Bone marrow (tissue), 2 donors: ENCODE data around the gene GDPGP1.
"Not testable (repeated sequence)": the region's sequence is repeated elsewhere in the genome, so short reads cannot be mapped to it uniquely, and the experiment has no call there.

ENCODE experiments used
- DNase-seq, 2 donors: peaks; one replicate each; lab custom pipeline; 2025; lab: John Stamatoyannopoulos, UW

The GDPGP1 gene

DNA sequence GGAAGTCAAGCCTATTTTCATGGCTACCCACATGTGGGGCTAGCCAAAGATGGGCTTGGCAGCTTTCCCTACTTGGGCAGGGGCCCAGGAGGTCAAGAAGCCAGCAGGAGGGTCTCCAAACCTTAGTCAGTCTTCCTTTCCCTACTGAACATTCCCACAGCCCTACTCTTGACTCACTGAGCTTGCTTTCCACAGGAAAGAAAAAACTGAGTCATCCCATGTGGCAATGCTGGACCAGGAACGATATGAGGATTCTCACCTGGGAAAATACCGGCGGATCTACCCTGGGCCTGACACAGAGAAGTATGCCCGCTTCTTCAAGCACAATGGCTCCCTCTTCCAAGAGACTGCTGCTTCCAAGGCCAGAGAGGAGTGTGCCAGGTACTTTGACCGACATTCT, 27.8 kb downstream of the GDPGP1 start:
- no peak for DNase-seq

GRCh38 chr15:90262426-90262825, 28.4 kb downstream of the GDPGP1 start:
- DNase-seq, result no peak

DNA sequence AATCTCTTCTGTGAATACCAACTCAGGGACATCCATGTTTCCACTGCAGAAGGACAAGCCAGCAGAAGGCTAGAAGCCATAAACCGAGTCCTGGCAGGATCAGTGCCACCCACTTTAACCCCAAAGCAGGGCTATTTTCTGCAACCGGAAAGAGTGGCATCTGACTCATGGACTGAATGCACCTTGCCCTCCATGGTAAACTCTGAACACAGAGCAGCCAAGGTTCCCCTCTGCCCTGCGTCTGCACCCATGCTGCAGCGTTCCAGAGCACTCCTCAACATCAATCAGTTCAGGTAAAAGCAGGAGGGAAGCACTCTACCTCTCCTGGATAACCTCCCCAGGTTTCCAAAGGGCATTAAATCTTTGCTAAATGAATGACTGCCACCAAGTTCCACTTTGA, 30.7 kb downstream of the GDPGP1 start:
- no peak for DNase-seq

GRCh38 chr15:90265271-90266060, 31.5 kb downstream of the GDPGP1 start, which contains the start of gene NGRN:
TSS of gene NGRN (plus strand) at chr15:90265672. CDS start at chr15:90265713, 41 bp downstream.
- peak; percentile 87 to 92 for DNase-seq

GRCh38 chr15:90266061-90266431, 32.0 kb downstream of the GDPGP1 start:
- DNase-seq, result no peak

GRCh38 chr15:90266485-90266884, 32.5 kb downstream of the GDPGP1 start:
- no peak for DNase-seq

DNA sequence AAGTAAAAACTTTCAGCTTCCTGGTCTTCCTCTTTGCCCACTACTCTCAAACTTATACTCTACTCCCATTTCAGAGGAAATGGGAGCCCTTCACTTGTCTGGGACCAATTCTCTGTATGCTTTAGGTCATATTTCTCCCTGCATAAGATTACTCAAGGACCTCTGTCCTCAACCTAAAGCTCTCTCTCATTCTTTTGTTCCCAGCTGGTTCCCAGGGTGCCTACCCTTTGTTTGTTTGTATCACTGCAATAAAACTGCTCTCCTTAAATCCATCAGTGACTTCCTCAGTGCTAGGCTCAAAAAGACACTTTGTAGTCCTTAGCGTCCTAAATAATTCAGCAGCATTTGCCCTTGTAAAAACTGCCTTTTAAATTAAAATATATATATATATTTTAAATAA, 34.4 kb downstream of the GDPGP1 start:
- DNase-seq, result no peak

DNA sequence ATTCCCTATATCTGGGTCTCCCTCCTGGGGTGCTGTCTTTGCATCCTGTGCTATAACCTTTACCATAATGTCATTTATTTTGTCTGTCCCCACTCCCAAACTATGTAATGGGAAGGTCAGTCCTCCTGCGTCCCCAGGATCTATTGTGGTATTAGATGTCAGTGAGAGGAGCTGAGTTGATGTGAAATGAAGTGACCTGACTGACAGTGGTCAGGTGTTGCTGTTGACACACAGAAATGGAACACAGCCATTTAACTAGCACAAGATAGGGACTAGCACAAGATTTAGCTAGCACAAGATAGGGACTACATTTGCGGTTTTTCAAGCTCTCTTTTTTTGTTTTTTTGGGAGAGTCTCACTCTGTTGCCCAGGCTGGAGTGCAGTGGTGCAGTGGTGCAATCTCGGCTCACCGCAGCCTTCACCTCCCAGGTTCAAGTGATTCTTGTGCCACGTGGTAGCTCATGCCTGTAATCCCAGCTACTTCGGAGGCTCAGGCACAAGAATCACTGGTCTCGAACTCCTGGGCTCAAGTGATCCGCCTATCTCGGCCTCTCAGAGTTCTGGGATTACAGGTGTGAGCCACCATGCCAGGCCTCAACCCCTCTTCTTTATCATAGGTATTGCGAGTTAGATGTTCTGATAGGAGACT, 36.6 kb downstream of the GDPGP1 start:
- no peak for DNase-seq

GRCh38 chr15:90271459-90272166, 37.6 kb downstream of the GDPGP1 start:
- no peak for DNase-seq

DNA sequence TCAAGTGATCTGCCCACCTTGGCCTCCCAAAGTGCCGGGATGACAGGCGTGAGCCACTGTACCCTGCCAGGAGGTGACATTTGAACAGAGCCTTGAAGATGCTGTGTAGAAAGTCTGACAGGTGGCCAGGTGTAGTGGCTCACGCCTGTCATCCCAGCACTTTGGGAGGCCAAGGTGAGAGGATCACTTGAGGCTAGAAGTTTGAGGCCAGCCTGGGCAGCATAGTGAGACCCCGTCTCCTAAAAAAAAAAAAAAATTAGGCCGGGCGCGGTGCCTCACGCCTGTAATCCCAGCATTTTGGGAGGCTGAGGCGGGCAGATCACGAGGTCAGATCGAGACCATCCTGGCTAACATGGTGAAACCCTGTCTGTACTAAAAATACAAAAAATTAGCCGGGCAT, 44.5 kb downstream of the GDPGP1 start:
- not testable (repeated sequence) for DNase-seq

DNA sequence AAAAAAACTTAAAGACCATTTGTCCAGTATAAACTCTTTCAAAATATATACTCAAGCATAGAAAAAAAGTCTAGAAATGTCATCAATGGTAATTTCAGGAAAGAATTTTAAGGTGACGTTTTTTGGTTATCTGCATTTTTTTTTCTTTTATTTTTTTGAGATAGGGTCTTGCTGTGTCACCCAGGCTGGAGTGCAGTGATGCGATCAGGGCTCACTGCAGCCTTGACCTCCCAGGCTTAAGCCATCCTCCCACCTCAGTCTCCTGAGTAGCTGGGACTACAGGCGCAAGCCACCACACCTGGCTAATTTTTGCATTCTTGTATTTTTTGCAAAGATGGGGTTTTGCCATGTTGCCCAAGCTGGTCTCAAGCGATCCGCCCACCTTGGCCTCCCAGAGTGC, 46.7 kb downstream of the GDPGP1 start:
- DNase-seq, result not testable (repeated sequence)

DNA sequence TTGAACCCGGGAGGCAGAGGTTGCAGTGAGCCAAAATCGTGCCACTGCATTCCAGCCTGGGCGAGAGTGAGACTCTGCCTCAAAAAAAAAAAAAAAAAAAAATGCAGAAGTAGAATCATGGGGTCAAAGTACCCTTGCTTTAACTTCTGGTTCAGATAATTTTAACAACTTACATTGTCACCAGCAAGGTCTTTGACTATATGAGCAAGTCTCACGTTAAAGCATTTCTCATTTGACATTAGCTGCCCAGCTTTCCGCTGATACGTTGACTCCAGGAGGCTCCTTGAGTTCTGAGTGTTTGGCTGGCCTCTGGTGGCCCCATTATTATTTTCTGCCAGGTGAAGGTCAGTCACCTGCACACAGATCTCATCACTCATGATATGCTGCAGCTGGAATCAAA, 47.6 kb downstream of the GDPGP1 start:
- not testable (repeated sequence) for DNase-seq

- peak in 1 of 2 donors; percentile 20 for DNase-seq
Observed at GRCh38 chr15:90286678-90287077, 52.7 kb downstream of the GDPGP1 start.

- peak in 1 of 2 donors; percentile 57 for DNase-seq
Observed at GRCh38 chr15:90287101-90287500, 53.1 kb downstream of the GDPGP1 start.

- DNase-seq, result no peak
Observed at GRCh38 chr15:90287946-90288345, 53.9 kb downstream of the GDPGP1 start.

DNA sequence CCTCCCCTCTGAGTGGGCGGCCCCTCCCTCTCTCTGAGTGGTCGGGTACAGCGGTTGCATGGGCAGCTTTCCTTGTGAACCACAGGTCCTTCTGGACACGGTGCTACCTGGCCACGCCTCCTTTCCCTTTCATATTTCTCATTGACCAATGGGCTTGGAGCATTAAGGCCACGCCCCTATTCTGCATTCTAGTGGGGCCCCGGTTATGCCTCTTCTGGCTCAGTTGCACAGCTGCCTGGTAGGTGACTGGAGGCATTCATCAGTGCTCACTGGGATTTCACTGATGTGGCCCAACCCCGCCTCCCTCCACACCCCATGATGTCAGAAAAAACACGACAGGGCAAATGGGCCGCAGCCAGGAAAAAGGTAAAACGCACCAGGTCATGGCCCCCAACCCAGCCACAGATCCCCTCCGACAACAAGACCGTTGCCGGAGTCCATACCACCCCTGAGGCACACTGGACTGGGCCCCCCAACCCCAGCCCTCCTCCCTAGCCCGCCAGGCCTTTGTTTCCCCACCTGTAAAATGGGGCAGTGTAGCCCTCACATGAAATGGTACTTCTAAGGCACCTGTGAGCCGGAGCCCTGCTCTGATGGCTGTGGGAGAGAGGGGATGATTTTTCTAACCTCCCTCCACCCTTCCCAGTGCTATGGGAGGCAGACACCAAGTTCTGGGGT, 57.8 kb downstream of the GDPGP1 start:
- DNase-seq, result no peak

DNA sequence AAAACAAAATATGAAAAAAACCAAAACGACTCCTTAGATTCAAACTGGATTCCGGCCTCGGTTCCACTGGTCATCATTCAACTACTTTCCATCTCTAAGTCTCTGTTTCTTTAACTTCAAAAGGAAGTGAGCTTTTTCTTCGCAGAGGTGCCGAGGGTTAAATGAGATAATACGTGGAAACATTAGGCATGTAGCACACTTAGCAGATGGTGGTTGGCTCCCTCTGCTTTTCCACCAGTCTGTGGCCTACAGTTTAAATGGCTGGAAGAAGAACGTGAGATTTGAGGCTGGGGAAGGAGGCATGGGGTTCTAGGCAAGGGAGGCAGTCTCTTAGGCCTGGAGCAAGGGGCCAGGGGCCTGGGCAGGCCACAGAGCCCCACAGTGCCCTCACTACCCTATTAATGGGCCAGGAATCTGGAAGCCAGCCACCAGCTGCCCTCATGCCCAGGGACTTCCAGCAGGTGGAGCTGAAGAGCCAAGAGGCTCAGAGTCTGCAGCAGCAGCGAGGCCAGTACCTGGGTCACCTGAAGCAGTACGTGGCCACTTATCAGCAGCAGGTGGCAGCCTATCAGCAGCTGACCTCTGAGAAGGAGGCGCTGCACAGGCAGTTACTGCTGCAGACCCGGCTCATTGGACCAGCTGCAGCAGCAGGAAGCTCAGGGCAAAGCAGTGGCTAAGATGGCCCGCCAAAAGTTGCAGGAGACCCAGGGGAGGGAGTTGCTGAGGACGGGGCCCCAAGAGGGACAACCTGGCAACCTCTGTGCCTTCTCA, 59.2 kb downstream of the GDPGP1 start:
- DNase-seq, result peak in 1 of 2 donors; percentile 28

DNA sequence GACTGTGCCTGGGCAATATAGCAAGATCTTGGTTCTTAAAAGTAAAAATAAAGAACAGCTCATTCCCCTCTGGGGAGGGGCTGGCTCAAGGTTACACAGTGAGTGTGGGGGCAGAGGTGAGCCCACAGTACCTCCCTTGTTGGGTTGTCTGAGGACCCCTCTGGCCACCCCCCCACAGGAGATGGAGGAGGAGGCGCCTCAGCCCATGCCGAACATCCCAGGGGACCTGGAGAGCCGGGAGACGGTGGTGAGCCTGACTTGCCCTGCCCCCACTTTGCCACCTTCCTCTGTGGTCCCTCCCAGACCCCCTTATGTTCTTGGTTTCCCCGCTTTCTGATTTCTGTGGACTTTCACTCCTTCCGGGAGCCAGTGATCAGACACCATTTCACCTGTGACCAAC, 60.1 kb downstream of the GDPGP1 start:
- DNase-seq, result no peak

DNA sequence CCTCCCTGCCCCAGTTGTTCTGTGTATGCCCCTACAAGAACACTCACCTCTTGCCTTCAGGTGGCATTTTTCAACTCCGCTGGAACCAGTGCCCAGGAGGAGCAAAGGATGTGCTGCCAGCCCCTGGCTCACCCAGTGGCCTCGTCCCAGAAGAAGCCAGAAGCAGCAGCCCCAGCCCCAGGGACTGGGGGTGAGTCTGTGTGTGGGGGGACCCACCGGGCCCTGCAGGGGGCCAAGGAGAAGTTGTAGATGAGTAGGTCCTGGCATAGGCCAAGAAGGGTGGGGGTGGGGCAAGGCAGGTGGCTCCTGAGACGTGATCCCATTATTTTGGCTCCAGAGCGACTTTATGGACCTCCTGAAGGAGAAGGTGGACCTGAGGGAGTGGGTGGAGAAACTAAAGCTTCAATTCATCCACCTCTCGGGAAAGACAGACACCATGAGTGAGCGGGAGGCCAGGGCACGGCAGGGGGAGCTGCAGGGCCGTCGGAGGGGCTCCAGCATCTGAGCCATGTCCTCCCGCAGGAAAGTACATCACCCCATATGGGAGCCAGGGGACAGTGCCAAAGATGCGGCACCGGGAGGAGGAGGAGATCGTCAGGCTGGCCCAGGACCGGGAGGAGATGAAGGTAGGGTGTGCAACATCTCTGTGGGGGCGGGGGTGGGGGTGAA, 60.7 kb downstream of the GDPGP1 start:
- DNase-seq, result no peak

- no peak for DNase-seq
Observed at GRCh38 chr15:90295270-90295648, 61.2 kb downstream of the GDPGP1 start.
